AG09309 (cell line): Measurements from ENCODE around the gene GRIK1.

Experiments used
- DNase-seq: peaks from one replicate; pipeline ENCODE4 v3.0.0-alpha.2; 2010; ENCODE audit warnings: low read depth
- H3K4me3 ChIP-seq: 2 replicates; pipeline ENCODE4 v1.5.1; 2011; ENCODE audit warnings: mild to moderate bottlenecking, low read depth, low read length, moderate library complexity; ENCODE audit not compliant: control insufficient read depth
- TF ChIP-seq, protein P1 (sequence below): IDR thresholded peaks from 2 replicates; pipeline ENCODE4 v1.5.1; 2011; ENCODE audit warnings: mild to moderate bottlenecking, low read depth, low read length, inconsistent platforms; ENCODE audit not compliant: insufficient read depth, control insufficient read depth; ENCODE audit errors: missing control alignments

Gene GRIK1

GRCh38 chr21:29555601-29556000 is 384.2 kb downstream of the GRIK1 start:
- no peak overlapping the region for H3K4me3 ChIP-seq
- no peak for DNase-seq
- TF ChIP-seq, protein P1, sequence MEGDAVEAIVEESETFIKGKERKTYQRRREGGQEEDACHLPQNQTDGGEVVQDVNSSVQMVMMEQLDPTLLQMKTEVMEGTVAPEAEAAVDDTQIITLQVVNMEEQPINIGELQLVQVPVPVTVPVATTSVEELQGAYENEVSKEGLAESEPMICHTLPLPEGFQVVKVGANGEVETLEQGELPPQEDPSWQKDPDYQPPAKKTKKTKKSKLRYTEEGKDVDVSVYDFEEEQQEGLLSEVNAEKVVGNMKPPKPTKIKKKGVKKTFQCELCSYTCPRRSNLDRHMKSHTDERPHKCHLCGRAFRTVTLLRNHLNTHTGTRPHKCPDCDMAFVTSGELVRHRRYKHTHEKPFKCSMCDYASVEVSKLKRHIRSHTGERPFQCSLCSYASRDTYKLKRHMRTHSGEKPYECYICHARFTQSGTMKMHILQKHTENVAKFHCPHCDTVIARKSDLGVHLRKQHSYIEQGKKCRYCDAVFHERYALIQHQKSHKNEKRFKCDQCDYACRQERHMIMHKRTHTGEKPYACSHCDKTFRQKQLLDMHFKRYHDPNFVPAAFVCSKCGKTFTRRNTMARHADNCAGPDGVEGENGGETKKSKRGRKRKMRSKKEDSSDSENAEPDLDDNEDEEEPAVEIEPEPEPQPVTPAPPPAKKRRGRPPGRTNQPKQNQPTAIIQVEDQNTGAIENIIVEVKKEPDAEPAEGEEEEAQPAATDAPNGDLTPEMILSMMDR: no peak

- TF ChIP-seq, protein P1: no peak
- DNase-seq: no peak
- H3K4me3 ChIP-seq: no peak overlapping the region
These were observed 389.6 kb downstream of the GRIK1 start for GRCh38 chr21:29550205-29550604.

GRCh38 chr21:29549614-29550013 is 390.2 kb downstream of the GRIK1 start:
- TF ChIP-seq, protein P1: no peak
- no peak for DNase-seq
- no peak overlapping the region for H3K4me3 ChIP-seq

- TF ChIP-seq, protein P1: no peak
- no peak for DNase-seq
- H3K4me3 ChIP-seq: no peak overlapping the region
These were observed 391.8 kb downstream of the GRIK1 start for GRCh38 chr21:29547998-29548397.

DNA sequence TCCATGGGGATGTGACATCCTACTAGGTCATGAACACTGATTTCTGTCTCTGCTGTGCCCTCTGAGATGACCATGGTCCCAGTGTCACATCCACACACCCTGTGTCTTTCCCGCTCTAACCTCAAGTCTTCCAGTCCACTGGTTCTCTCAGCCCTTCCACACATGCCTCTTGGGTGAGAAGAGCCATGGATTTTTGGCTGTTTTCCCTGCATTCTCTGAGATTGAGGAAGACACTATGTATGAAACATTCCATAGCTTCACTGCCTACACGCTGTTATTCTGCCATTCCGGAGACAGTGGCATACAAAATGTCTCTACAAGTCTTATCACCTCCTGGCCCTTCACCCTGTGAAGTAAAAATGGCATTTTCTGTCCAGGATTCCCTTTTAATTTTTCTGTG is 393.7 kb downstream of the GRIK1 start:
- TF ChIP-seq, protein P1: no peak
- DNase-seq: no peak
- H3K4me3 ChIP-seq: no peak overlapping the region

GRCh38 chr21:29540289-29540688 is 399.5 kb downstream of the GRIK1 start:
- no peak for DNase-seq
- TF ChIP-seq, protein P1: no peak
- H3K4me3 ChIP-seq: no peak overlapping the region

DNA sequence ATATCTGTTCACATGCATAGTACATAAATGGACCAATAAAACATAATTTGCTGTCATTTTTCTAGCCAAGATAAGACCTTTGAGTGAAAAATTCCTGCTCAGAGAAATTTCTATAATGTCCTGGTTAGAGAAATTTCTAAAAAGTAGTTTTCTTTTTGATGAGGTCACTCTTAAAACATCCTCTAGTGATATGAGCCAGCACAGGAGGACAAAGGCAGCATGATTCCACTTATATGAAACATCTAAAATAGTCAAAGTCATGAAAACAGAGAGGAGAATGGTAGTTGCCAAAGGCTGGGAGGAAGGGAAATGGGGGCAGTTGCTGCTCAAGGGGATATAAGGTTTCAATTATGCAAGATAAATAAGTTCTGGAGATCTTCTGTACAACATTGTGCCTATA is 401.7 kb downstream of the GRIK1 start:
- no peak for DNase-seq
- TF ChIP-seq, protein P1: no peak

More for the DNA sequence above, 401.7 kb downstream of the GRIK1 start:
- no peak overlapping the region for H3K4me3 ChIP-seq
